Prostate gland (tissue), 2 donors: Measurements from ENCODE around the gene ZNF316. TPM values are rescaled to one million over a fixed set of nuclear protein-coding genes. Genes with fewer than 3 reads are reported as not detected.
A peak's percentile ranks its signal among the peaks of the same experiment; 100 is the strongest.

Source experiments
- DNase-seq: peaks from one replicate; pipeline ENCODE4 v3.0.0-alpha.2; 2019; ENCODE audit warnings: low spot score
- H3K27ac ChIP-seq, 2 donors: fragments of 200-600 bp; sonication (generic); 2 replicates each; pipeline ENCODE4 v1.5.1; 2017 to 2019
- H3K27me3 ChIP-seq: fragments of 200-600 bp; sonication (generic); replicated peaks from 2 replicates; pipeline ENCODE4 v1.5.1; 2019; ENCODE audit not compliant: insufficient read depth
- H3K36me3 ChIP-seq, 2 donors: fragments of 200-600 bp; sonication (generic); 1 replicate in 1 of 2; 2 replicates in 1 of 2; pipeline versions ENCODE4 v1.5.1 to v1.8.1; 2017 to 2019
- H3K4me1 ChIP-seq: fragments of 200-600 bp; sonication (generic); replicated peaks from 2 replicates; pipeline ENCODE4 v1.5.1; 2019
- H3K4me3 ChIP-seq, 2 donors: fragments of 200-600 bp; sonication (generic); 2 replicates each; pipeline ENCODE4 v1.5.1; 2017 to 2019
- H3K9me3 ChIP-seq: fragments of 200-600 bp; sonication (generic); 2 replicates; pipeline ENCODE4 v1.5.1; 2017
- POLR2A ChIP-seq: fragments of 450-650 bp; IDR thresholded peaks from one replicate; pipeline ENCODE4 v1.6.1; 2016; ENCODE audit warnings: antibody characterized with exemption, mild to moderate bottlenecking
- POLR2AphosphoS5 ChIP-seq: sonication (generic); formaldehyde crosslinking; IDR thresholded peaks from one replicate; pipeline ENCODE4 v1.6.1; 2017; ENCODE audit warnings: antibody characterized with exemption
- WGBS: methylation state at CpG from one replicate; pipeline ENCODE4 v1.1.5; 2018; 5-methylcytosine and 5-hydroxymethylcytosine counted together
- intact Hi-C: fragments of 100-400 bp; cut with DNase I; formaldehyde crosslinking; loops from one replicate; pipeline ENCODE4 v1.14.2; 2022
- total RNA-seq, 2 donors: library from RNA; depleted of rRNA; stranded (reverse); fragments of >200 nt; gene quantifications; one replicate each; pipeline ENCODE4 v1.1.0, GENCODE V29; 2016
- TF ChIP-seq, protein P1 (sequence below), 4 experiments: fragments of 200-600 bp in 2 of 4; fragments of 450-650 bp in 2 of 4; sonication (generic) in 2 of 4; IDR thresholded peaks; 1 replicate in 3 of 4; 2 replicates in 1 of 4; pipeline ENCODE4 v1.5.1; 2016 to 2019; ENCODE audit warnings: antibody characterized with exemption in 4 of 4, mild to moderate bottlenecking in 2 of 4, moderate library complexity in 2 of 4

The ZNF316 gene
- total RNA-seq, 2 donors from 2014 or later: 39.2 to 53.8 TPM

DNA sequence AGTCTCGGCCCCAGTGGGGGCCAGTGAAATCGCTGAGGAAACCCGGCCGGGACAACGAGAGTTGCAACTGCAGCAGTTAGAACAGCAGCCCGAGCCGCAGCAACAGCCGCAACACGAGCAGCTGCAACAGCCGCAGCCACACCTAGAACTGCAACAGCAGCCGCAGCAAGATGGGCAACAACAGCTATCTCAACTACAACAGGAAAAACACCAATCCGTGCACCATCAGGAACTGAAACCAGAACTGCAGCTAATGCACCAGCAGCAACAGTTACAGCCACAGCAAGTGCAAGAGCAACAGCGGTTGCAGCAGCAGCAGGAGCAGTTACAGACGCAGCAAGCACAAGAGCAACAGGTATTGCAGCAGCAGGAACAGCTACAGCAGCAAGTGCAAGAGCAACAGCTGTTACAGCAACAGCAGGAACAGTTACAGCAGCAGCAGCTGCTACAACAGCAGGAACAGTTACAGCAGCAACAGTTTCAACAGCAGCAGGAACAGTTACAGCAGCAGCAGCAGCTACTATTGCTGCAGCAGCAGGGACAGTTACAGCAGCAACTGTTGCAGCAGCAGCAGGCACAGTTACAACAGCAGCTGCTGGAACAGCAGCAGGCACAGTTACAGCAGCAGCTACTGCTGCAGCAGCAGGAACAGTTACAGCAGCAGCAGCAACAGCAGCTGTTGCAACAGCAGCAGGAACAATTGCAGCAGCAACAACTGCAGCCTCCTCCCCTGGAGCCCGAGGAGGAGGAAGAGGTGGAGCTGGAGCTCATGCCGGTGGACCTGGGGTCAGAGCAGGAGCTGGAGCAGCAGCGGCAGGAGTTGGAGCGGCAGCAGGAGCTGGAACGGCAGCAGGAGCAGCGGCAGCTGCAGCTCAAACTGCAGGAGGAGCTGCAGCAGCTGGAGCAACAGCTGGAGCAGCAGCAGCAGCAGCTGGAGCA lies 15.7 kb upstream of the ZNF316 start:
- H3K9me3 ChIP-seq: no peaks in the 10 kb centered on the region
- no peak overlapping the region for H3K27ac ChIP-seq
- no peak overlapping the region for H3K4me3 ChIP-seq
- H3K4me1 ChIP-seq: no peaks in the 10 kb centered on the region
- H3K36me3 ChIP-seq: peaks cover 0 to 18% of the 10 kb centered on the region in 2 donors
- intact Hi-C loops: no loop called here
- WGBS: 94% methylated on average over 20 of the region's 20 CpGs
- no peaks in the 10 kb centered on the region for H3K27me3 ChIP-seq
- TF ChIP-seq POLR2A (no peak), POLR2AphosphoS5 (no peak)
- TF ChIP-seq, protein P1, sequence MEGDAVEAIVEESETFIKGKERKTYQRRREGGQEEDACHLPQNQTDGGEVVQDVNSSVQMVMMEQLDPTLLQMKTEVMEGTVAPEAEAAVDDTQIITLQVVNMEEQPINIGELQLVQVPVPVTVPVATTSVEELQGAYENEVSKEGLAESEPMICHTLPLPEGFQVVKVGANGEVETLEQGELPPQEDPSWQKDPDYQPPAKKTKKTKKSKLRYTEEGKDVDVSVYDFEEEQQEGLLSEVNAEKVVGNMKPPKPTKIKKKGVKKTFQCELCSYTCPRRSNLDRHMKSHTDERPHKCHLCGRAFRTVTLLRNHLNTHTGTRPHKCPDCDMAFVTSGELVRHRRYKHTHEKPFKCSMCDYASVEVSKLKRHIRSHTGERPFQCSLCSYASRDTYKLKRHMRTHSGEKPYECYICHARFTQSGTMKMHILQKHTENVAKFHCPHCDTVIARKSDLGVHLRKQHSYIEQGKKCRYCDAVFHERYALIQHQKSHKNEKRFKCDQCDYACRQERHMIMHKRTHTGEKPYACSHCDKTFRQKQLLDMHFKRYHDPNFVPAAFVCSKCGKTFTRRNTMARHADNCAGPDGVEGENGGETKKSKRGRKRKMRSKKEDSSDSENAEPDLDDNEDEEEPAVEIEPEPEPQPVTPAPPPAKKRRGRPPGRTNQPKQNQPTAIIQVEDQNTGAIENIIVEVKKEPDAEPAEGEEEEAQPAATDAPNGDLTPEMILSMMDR (IDR thresholded peaks at IDR 0.05): no peak
- no peak for DNase-seq

DNA sequence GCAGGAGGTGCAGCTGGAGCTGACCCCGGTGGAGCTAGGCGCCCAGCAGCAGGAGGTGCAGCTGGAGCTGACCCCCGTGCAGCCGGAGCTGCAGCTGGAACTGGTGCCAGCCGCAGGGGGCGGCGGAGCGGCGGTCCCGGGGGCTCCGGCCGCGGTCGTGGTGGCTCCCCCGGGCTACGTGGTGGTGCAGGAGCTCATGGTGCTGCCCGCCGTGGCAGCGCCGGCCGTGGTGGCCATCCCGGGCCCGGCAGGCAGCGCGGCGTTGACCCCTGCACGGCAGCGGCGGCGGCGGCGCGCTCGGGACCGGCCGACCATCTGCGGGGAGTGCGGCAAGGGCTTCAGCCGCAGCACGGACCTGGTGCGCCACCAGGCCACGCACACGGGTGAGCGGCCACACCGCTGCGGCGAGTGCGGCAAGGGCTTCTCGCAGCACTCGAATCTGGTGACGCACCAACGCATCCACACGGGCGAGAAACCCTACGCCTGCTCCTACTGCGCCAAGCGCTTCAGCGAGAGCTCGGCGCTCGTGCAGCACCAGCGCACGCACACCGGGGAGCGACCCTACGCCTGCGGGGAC lies 14.9 kb upstream of the ZNF316 start:
- no peaks in the 10 kb centered on the region for H3K27me3 ChIP-seq
- intact Hi-C loops: no loop called here
- WGBS: 96% methylated on average over 66 of the region's 67 CpGs
- TF ChIP-seq POLR2A (no peak), POLR2AphosphoS5 (no peak)
- DNase-seq: no peak
- no peak overlapping the region for H3K27ac ChIP-seq
- no peaks in the 10 kb centered on the region for H3K9me3 ChIP-seq
- H3K4me1 ChIP-seq: no peaks in the 10 kb centered on the region
- H3K36me3 ChIP-seq: peaks cover 0 to 18% of the 10 kb centered on the region in 2 donors
- H3K4me3 ChIP-seq: no peak overlapping the region

DNA sequence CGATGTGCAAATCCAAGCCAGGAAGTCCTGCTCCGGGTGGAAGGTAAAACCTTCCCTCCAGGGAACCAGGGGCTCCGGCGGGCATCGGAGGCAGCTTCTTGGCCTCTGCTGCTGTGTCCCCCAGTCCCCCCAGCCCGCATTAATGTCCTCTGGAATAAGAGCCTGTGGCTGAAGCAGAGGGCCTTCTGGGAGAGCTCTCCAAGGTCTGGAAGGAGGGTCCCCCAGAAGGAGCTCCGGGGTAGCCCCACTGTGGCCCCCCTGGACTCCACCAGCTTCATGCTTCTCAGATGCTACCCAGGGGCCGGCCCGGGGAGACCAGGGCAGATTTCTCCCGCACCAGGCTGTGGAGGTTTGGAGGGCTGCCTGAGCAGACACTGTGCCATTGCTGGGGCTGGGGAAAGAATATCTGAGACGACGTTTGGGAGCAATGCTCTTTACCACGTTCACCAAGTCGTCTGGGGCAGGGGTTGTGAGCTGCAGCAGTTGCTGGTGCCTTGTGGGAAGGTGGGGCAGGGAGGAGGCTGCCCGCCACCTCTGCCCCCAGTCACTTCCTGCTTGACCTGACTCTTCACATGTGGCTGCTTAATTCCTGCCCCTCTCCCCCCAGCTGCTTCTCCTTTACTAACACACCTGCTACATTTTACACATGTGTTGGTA lies 13.4 kb upstream of the ZNF316 start:
- Histone ChIP-seq H3K9me3 (no peaks in the 10 kb centered on the region), H3K27me3 (no peaks in the 10 kb centered on the region), H3K36me3 (peaks cover 0 to 18% of the 10 kb centered on the region in 2 donors), H3K4me3 (no peak overlapping the region), H3K27ac (no peak overlapping the region), H3K4me1 (no peaks in the 10 kb centered on the region)
- WGBS: 78% methylated on average over 15 of the region's 15 CpGs
- intact Hi-C loops: no loop called here
- TF ChIP-seq POLR2AphosphoS5: no peak
- DNase-seq: no peak

DNA sequence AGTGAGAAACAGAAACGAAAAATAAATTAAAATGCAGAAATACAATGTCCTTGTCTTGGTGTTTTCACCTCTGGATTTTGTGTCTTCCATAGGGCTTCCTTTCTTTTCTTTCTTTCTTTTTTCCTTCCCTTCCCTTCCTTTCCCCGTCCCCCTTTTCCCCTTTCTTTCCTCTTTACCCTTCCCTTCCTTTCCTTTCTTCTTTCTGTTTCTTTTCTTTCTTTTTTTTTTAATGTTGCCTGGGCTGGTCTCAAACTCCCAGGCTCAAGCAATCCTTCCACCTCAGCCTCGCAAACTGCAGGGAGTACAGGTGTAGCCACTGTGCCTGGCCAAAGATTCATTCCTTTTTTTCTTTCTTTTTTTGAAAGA lies 12.9 kb upstream of the ZNF316 start:
- Histone ChIP-seq H3K27ac (no peak overlapping the region), H3K4me1 (no peaks in the 10 kb centered on the region), H3K9me3 (no peaks in the 10 kb centered on the region), H3K27me3 (no peaks in the 10 kb centered on the region), H3K4me3 (no peak overlapping the region), H3K36me3 (peaks cover 0 to 18% of the 10 kb centered on the region in 2 donors)
- intact Hi-C loops: no loop called here
- DNase-seq: no peak
- 79% methylated on average over 3 of the region's 3 CpGs for WGBS
- TF ChIP-seq, protein P1 (IDR thresholded peaks at IDR 0.05): no peak
- TF ChIP-seq POLR2AphosphoS5: no peak
- TF ChIP-seq POLR2A: no peak

DNA sequence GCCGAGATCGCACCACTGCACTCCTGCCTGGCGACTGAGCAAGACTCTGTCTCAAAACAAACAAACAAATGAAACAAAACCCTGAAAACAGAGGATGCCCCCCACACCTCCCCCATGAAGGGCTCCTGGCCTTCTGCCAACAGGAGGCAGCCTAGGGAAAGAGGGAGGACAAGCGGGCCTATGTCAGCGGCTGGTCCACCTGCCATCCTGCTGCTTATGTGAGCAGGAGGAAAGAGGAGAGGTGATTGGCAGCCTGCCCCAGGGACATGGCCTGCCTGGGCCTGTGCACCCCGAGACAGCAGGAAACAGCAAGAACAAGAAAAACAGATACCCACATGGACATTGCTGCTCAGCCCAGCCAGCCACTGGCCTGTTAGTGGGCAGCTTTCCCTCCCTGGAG lies 9.1 kb upstream of the ZNF316 start:
- no peak for TF ChIP-seq POLR2A
- TF ChIP-seq, protein P1 (IDR thresholded peaks at IDR 0.05): no peak
- TF ChIP-seq POLR2AphosphoS5: no peak
- Histone ChIP-seq H3K4me1 (no peaks in the 10 kb centered on the region), H3K9me3 (no peaks in the 10 kb centered on the region), H3K27ac (peak overlapping the region in 1 of 2 donors; percentile 54), H3K27me3 (no peaks in the 10 kb centered on the region), H3K4me3 (no peak overlapping the region), H3K36me3 (peaks cover 0 to 2% of the 10 kb centered on the region in 2 donors)
- 54% methylated on average over 6 of the region's 6 CpGs for WGBS
- peak; percentile 58 for DNase-seq
- intact Hi-C loops: no loop called here
